GM19455 (cell line): ENCODE measurements around the gene PGGT1B.

Experiments used
- ATAC-seq: cut with Tn5 transposase; IDR thresholded peaks from one replicate; pipeline ENCODE4 v1.9.1; 2021; ENCODE audit not compliant: unreplicated experiment

The PGGT1B gene

GRCh38 chr5:115181757-115182156, 80.9 kb downstream of the PGGT1B start:
- ATAC-seq = no peak

- ATAC-seq = peak; percentile 72
Observed at GRCh38 chr5:115180165-115180709, 82.4 kb downstream of the PGGT1B start.

GRCh38 chr5:115179394-115180164, 83.1 kb downstream of the PGGT1B start:
- ATAC-seq = peak; percentile 46

DNA sequence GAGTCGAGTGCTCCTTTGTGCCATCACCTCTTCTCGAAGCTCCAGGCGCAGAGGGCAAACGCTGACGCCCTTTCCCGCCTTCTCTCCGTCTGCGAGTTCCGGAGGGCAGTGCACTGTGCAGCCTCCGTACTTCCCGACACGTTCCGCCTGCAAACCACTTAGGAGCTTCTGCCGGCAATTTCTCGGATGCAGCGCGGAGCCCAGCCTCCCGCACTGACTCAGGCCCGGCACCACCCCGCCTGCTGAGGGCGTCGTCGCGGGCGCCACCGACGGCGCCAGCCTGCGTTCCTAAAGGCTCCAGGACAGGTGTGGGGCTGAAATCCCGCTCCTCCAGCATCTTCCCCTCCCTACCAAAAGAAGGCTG, 83.7 kb downstream of the PGGT1B start:
- ATAC-seq = no peak

GRCh38 chr5:115170929-115171510, 91.7 kb downstream of the PGGT1B start:
- ATAC-seq = no peak

- ATAC-seq = peak; percentile 61
Observed at GRCh38 chr5:115170134-115170928, 92.3 kb downstream of the PGGT1B start.

GRCh38 chr5:115169487-115170133, 93.1 kb downstream of the PGGT1B start, which contains the start of gene TRIM36:
Gene TRIM36, minus strand, starts transcription at chr5:115169908. Its CDS starts 274 bp downstream, at chr5:115169634.
- peak; percentile 98 for ATAC-seq

GRCh38 chr5:115168829-115169486, 93.7 kb downstream of the PGGT1B start:
- ATAC-seq = no peak

DNA sequence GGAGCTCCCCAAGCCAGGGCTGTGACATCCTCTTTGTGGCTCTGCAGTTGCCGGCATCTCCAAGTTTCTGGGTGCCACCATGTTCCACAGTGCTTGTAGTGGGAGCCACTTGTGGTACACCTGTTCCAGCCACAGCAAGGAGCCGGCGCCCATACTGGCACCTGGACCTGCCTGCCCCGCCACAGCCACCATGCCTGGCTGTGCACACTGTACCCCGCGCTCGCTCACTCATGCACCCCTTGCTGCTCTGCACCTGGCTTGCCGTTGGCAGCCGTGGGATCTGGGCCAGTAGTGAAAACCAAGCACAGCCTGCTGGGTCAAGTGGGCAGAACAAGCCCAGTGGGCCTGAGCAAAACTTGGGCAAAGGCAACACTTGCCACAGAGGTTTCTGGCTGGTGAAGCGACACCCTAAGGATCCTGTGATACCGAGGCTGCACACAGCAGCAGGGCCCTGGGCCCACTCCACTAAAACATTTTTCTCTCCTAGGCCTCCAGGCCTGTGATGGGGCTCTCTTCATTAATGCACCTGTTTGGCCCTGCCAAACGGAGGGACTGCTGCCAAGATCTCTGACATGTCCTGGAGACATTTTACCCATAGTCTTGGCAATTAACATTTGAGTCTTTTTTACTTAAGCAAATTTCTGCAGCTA, 95.8 kb downstream of the PGGT1B start:
- no peak for ATAC-seq

DNA sequence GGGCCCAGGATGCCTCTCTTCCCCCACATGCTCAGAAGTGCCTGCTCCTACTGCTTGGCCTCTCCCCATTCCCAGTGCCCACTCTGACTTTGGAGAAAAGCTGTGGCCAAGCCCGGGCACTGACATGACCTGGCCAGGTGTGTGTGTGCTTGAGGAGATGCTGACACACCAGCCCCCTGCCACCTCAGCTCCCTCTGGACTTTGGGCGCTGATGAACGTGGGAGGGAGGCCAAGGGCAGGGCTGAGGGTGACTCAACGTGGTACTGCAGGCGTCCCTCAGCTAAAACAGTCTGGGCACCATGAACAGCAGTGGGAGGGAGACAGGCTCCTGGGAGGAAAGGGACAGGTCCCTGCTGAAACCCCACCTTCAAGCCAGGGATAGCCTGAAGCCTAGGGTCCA, 96.9 kb downstream of the PGGT1B start:
- ATAC-seq = no peak

- ATAC-seq = no peak
Observed at GRCh38 chr5:115160975-115161475, 101.7 kb downstream of the PGGT1B start.
